GM18511 (cell line): Measurements from ENCODE around the gene LTBP3.
"Not testable (repeated sequence)": the region's sequence is repeated elsewhere in the genome, so short reads cannot be mapped to it uniquely, and the experiment has no call there.

Experiments used
- ATAC-seq: cut with Tn5 transposase; IDR thresholded peaks from one replicate; pipeline ENCODE4 v1.9.1; 2021; ENCODE audit warnings: mild to moderate bottlenecking, moderate library complexity; ENCODE audit not compliant: unreplicated experiment

LTBP3 gene

GRCh38 chr11:65518941-65519549, 39.1 kb downstream of the LTBP3 start:
- not testable (repeated sequence) for ATAC-seq

- no peak for ATAC-seq
Observed at GRCh38 chr11:65516135-65516968, 41.8 kb downstream of the LTBP3 start.

GRCh38 chr11:65512311-65512710, 45.8 kb downstream of the LTBP3 start:
- ATAC-seq = not testable (repeated sequence)

- ATAC-seq = peak; percentile 51
Observed at GRCh38 chr11:65506772-65507505, 51.2 kb downstream of the LTBP3 start.

GRCh38 chr11:65506290-65506771, 51.8 kb downstream of the LTBP3 start:
- no peak for ATAC-seq

GRCh38 chr11:65505466-65506289, 52.5 kb downstream of the LTBP3 start:
- ATAC-seq = no peak

- ATAC-seq = no peak
Observed at GRCh38 chr11:65504674-65505465, 53.3 kb downstream of the LTBP3 start.

GRCh38 chr11:65503949-65504673, 54.0 kb downstream of the LTBP3 start:
- ATAC-seq = no peak

- ATAC-seq = no peak
Observed at GRCh38 chr11:65503368-65503948, 54.7 kb downstream of the LTBP3 start.

- no peak for ATAC-seq
Observed at GRCh38 chr11:65502555-65503367, 55.4 kb downstream of the LTBP3 start.

- no peak for ATAC-seq
Observed at GRCh38 chr11:65502274-65502554, 55.9 kb downstream of the LTBP3 start.

- no peak for ATAC-seq
Observed at GRCh38 chr11:65501472-65502273, 56.5 kb downstream of the LTBP3 start.

- ATAC-seq = no peak
Observed at GRCh38 chr11:65501186-65501471, 57.0 kb downstream of the LTBP3 start.

- no peak for ATAC-seq
Observed at GRCh38 chr11:65500387-65501185, 57.6 kb downstream of the LTBP3 start.

- no peak for ATAC-seq
Observed at GRCh38 chr11:65499713-65500386, 58.3 kb downstream of the LTBP3 start.

- no peak for ATAC-seq
Observed at GRCh38 chr11:65498977-65499712, 59.0 kb downstream of the LTBP3 start, which contains the start of gene MALAT1. Gene MALAT1, plus strand, starts transcription at chr11:65499045.
